ENCODE results near the gene SLC15A1.

Gene SLC15A1

GRCh38 chr13:98752467-98753290 is at the start of gene SLC15A1:
Gene SLC15A1 (minus strand): TSS chr13:98752672. CDS start chr13:98752598, 74 bp downstream.
- DNase-seq: no peak

- no peak for DNase-seq
Observed at GRCh38 chr13:98801626-98802418, 49.4 kb upstream of the SLC15A1 start.

- DNase-seq: no peak
Observed at GRCh38 chr13:98800078-98800477, 47.6 kb upstream of the SLC15A1 start.

GRCh38 chr13:98798849-98799645 is 46.6 kb upstream of the SLC15A1 start:
- no peak for DNase-seq

- no peak for DNase-seq
Observed at GRCh38 chr13:98797456-98797855, 45.0 kb upstream of the SLC15A1 start.

- no peak for DNase-seq
Observed at GRCh38 chr13:98796798-98797197, 44.3 kb upstream of the SLC15A1 start.

- no peak for DNase-seq
Observed at GRCh38 chr13:98796191-98796590, 43.7 kb upstream of the SLC15A1 start.

- no peak for DNase-seq
Observed at GRCh38 chr13:98795220-98795619, 42.7 kb upstream of the SLC15A1 start.

- no peak for DNase-seq
Observed at GRCh38 chr13:98794498-98794897, 42.0 kb upstream of the SLC15A1 start.

GRCh38 chr13:98792785-98793495 is 40.5 kb upstream of the SLC15A1 start:
- DNase-seq: no peak

GRCh38 chr13:98792321-98792720 is 39.8 kb upstream of the SLC15A1 start:
- no peak for DNase-seq

GRCh38 chr13:98791611-98792010 is 39.1 kb upstream of the SLC15A1 start:
- no peak for DNase-seq

- no peak for DNase-seq
Observed at GRCh38 chr13:98787996-98788395, 35.5 kb upstream of the SLC15A1 start.

GRCh38 chr13:98787173-98787572 is 34.7 kb upstream of the SLC15A1 start:
- no peak for DNase-seq

- DNase-seq: no peak
Observed at GRCh38 chr13:98786023-98786422, 33.6 kb upstream of the SLC15A1 start.

- no peak for DNase-seq
Observed at GRCh38 chr13:98785405-98785804, 32.9 kb upstream of the SLC15A1 start.

- DNase-seq: no peak
Observed at GRCh38 chr13:98784666-98785065, 32.2 kb upstream of the SLC15A1 start.

GRCh38 chr13:98783856-98784478 is 31.5 kb upstream of the SLC15A1 start:
- DNase-seq: no peak

- DNase-seq: no peak
Observed at GRCh38 chr13:98782654-98783053, 30.2 kb upstream of the SLC15A1 start.

- DNase-seq: no peak
Observed at GRCh38 chr13:98781905-98782304, 29.4 kb upstream of the SLC15A1 start.

- no peak for DNase-seq
Observed at GRCh38 chr13:98781470-98781869, 29.0 kb upstream of the SLC15A1 start.

- no peak for DNase-seq
Observed at GRCh38 chr13:98781045-98781444, 28.6 kb upstream of the SLC15A1 start.

Data from activated T-cell treated with anti-CD3 and anti-CD28 coated beads, Interleukin-2, amount 50 U/mL, for 48 hours (primary cell).